Activated CD8-positive, alpha-beta memory T cell treated with anti-CD3 and anti-CD28 coated beads, Interleukin-2, amount 50 U/mL, for 24 hours (primary cell): Measurements from ENCODE around the gene OR8G5.

Source experiments
- DNase-seq: peaks from one replicate; pipeline ENCODE4 v3.0.0-alpha.2; 2020; ENCODE audit errors: extremely low read depth

The OR8G5 gene

DNA sequence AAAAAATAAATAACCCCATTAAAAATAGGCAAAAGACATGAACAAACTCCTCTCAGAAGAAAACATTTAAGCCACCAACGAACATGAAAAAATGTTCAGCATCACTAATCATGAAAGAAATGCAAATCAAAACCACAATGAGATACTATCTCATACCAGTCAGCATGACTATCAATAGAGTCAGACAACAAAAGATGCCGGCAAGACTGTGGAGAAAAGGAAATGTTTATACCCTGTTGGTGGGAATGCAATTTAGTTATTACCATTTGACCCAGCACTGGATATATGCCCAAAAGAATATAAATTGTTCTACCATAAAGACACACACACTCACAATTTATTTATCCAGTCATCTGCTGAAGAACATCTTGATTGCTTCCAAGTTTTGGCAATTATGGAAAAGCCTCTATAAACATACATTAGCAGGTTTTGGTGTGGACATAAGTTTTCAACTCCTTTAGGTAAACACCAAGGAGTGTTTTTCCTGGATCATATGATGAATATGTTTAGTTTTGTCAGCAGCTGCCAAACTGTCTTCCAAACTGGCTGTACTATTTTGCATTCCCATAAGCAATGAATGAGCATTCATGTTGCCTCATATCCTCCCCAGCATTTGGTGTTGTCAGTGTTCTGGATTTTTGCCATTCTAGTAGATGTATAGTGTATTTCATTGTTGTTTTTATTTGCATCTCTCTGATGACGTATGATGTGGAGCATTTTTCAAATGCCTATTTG lies 29.6 kb downstream of the OR8G5 start:
- DNase-seq, result no peak

- DNase-seq, result no peak
Observed at GRCh38 chr11:124294687-124295086, 38.5 kb downstream of the OR8G5 start.

DNA sequence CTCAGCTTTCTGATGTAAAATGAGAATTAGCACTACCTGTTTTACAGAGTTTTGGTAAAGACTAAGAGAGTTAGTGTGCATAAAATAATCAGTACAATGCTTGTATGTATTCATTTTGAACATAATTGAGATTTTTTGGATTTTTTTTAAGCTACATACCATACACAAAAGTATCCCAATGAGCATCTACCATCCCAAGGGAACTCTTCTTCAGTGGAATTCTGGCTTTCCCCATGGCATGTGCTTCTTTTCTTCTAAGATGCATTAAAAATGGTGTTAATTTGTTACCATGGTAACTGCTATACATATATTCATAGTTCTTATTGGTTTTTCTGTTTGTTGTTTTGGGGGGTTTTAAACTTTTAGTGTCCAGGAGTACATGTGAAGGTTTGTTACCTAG lies 39.8 kb downstream of the OR8G5 start:
- no peak for DNase-seq

DNA sequence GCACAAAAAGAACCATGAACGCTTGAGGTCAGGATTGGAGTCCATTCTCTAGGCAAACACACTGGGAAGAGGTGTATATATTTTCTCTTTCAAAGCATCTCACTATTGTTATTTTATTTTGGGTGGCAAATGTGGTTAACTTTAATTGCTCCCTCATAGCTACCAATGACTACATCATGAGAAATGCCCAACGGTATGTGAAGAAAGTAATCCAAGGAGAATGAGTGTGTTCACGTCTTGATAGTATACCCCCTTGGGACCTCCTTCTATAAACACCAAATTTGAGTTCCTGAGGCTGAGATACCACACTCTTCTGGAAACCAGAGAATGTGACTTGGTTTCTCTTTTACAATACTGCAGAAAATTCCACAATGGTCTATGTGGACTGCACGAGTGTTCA lies 41.7 kb downstream of the OR8G5 start:
- DNase-seq, result no peak

DNA sequence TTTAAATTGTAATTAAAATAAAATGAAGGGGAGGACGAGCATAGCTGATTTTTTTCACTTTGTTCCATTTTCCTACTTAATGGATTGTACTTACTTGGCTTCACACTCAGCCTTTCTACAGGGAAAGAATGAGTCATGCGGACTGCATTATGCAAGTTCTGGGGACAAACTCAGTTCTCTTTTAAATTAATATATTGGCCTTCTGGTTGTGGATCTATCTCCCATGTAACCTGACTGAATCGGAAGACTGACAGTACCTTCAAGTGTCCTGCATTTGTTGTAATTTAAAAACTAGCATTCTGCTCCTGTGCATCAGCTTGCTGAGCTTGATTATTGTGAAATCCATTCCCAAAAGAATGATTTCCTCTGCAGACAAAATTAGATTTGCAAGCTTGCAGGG lies 45.4 kb downstream of the OR8G5 start:
- no peak for DNase-seq

GRCh38 chr11:124302347-124303125 lies 46.4 kb downstream of the OR8G5 start:
- DNase-seq, result no peak

DNA sequence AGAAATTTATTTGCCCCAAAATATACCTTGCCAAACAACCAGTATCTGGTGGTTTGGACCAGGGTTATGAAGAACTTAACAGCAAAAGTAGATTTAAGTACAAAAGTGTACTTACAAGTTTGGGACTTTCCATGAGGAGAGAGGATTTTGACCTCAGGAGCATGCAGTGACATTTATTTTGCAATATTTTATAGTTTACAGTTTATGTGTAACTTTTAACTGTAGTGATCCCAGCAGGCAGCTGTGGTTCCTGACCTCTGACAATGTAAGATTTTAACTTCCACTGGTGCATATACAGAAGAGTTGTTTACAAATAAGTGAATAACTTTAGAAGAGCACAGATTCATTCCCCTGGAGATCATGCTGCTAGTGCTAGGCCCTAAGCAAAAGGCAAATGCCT lies 50.9 kb downstream of the OR8G5 start:
- DNase-seq, result no peak

GRCh38 chr11:124310721-124311120 lies 54.5 kb downstream of the OR8G5 start:
- no peak for DNase-seq

- no peak for DNase-seq
Observed at GRCh38 chr11:124311269-124311668, 55.1 kb downstream of the OR8G5 start.

GRCh38 chr11:124311670-124312069 lies 55.5 kb downstream of the OR8G5 start:
- no peak for DNase-seq

GRCh38 chr11:124313131-124313530 lies 57.0 kb downstream of the OR8G5 start:
- no peak for DNase-seq

DNA sequence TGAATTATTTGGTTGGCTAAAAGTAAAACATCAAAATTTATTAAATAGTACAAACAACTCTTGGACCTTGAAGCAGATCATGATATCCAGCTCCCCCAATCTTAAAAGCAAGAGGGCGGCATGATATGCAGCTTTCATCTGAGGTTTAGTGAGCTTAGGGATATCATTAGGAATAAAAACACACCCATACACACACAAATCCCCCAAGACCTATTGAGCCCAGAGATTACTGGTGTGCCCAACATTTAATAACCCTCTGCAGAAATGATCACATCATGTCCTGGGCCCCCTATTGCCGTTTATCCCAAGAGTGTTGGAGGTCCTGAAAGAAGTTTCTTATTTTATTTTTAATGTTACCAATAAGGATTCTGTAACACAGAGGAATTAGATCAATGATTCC lies 57.7 kb downstream of the OR8G5 start, which contains the start of gene OR8D1:
Gene OR8D1, minus strand, starts transcription at position 101 of the 400 bp plus-strand sequence. CDS start 3,183 bp downstream, outside the sequence.
- DNase-seq, result no peak

DNA sequence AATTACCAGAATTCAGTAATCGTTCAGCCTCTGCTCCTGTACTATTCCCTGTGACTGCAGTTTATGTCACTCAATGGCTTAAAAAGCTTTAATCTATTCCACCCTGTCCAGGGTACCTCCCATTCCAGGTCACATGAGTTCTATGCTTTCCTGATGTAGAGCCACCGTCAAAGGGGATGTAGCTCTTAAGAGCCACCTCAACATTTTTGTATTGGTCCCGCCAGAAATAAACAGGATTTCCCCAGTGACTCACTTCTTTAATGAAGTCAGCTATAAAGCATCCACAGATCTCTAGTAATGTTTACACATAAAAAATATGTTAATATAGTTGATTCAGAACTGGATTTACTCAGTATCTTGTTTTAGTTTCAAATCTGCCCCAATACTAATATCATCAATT lies 58.9 kb downstream of the OR8G5 start:
- DNase-seq, result no peak
